Brain microvascular endothelial cell (primary cell): ENCODE data around the gene CHID1.

ENCODE experiments used
- DNase-seq: peaks from one replicate; pipeline ENCODE4 v3.0.0-alpha.2; 2020
- H3K27ac ChIP-seq: fragments of 250-450 bp; sonication (Bioruptor Pico); 2 replicates; pipeline ENCODE4 v1.5.1; 2020; ENCODE audit warnings: mild to moderate bottlenecking, moderate library complexity
- H3K27me3 ChIP-seq: fragments of 250-450 bp; sonication (Bioruptor Pico); replicated peaks from 2 replicates; pipeline ENCODE4 v1.5.1; 2020; ENCODE audit warnings: mild to moderate bottlenecking
- H3K36me3 ChIP-seq: fragments of 250-450 bp; sonication (Bioruptor Pico); replicated peaks from 2 replicates; pipeline ENCODE4 v1.5.1; 2020; ENCODE audit warnings: mild to moderate bottlenecking
- H3K4me3 ChIP-seq: 2 replicates; pipeline ENCODE4 v1.5.1; 2011; ENCODE audit warnings: low read depth, mild to moderate bottlenecking, control low read depth, low read length, moderate library complexity
- in situ Hi-C: cut with HindIII; loops from 2 replicates; pipeline ENCODE4 v1.10.0; 2017; ENCODE audit warnings: low sequenced_read_pairs, low pct_ligation_motif_present
- TF ChIP-seq, protein P1 (sequence below): IDR thresholded peaks from 2 replicates; pipeline ENCODE4 v1.5.1; 2011; ENCODE audit warnings: low read depth, mild to moderate bottlenecking, moderate library complexity, low read length, control low read depth, inconsistent platforms; ENCODE audit errors: missing control alignments

The CHID1 gene

DNA sequence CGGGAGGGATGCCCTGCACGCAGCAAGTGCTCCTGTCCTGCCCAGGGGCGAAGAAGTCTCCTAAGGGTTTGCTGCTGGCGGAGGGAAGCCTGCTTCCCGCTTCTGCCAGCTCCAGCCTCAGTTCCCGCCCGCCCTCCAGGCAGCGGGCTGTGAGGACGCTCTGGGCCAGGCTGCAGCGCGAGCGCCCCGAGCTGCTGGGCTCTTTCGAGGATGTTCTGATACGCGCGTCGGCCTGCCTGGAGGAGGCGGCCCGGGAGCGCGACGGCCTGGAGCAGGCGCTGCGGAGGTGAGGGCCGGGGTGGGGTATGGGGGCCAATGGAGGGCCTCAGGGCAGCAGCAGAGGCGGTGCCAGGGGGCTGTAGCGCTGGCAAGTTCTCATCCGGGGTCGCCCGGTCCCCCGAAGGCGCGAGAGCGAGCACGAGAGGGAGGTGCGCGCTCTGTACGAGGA is 80.7 kb downstream of the CHID1 start:
- Histone ChIP-seq H3K27ac (no peak overlapping the region), H3K36me3 (peaks cover 7% of the 10 kb centered on the region), H3K4me3 (peak overlapping the region; percentile 42), H3K27me3 (no peaks in the 10 kb centered on the region)
- DNase-seq, result no peak
- TF ChIP-seq, protein P1, sequence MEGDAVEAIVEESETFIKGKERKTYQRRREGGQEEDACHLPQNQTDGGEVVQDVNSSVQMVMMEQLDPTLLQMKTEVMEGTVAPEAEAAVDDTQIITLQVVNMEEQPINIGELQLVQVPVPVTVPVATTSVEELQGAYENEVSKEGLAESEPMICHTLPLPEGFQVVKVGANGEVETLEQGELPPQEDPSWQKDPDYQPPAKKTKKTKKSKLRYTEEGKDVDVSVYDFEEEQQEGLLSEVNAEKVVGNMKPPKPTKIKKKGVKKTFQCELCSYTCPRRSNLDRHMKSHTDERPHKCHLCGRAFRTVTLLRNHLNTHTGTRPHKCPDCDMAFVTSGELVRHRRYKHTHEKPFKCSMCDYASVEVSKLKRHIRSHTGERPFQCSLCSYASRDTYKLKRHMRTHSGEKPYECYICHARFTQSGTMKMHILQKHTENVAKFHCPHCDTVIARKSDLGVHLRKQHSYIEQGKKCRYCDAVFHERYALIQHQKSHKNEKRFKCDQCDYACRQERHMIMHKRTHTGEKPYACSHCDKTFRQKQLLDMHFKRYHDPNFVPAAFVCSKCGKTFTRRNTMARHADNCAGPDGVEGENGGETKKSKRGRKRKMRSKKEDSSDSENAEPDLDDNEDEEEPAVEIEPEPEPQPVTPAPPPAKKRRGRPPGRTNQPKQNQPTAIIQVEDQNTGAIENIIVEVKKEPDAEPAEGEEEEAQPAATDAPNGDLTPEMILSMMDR, result no peak
- in situ Hi-C loops, result no loop called here

DNA sequence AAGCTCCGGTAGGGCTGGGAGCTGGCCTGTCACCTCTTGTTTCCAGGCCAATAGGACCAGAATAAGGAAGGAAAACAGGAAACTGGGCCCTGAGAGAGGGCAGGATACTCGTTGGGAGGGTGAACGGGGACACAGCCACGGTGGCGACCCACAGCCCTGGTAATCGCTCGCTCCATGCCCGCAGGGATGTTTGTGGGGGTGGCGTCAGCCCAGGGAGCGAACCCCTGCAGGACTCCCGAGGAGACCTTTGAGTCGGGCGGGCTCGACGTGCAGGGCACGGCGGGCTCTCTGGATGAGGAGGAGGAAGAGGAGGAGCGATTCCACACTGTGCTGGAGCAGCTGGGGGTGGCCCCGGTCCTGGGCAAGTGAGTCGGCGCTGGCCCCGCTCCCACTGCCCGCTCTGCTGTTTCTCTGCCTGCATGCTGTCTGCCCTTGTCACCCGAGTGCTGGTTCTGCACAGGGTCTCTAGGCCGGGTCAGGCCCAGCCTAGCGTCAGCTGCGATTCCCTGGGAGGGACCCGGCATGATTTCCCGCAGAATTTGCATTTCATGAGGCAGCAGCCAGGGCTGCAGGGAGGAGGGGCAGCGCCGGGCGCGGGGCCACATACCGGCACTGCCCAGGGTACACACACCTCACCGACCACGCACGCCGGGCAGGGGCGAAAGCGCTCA is 81.3 kb downstream of the CHID1 start:
- H3K27me3 ChIP-seq, result no peaks in the 10 kb centered on the region
- H3K27ac ChIP-seq, result no peak overlapping the region
- TF ChIP-seq, protein P1, result no peak
- H3K4me3 ChIP-seq, result peak overlapping the region; percentile 42
- peaks cover 12% of the 10 kb centered on the region for H3K36me3 ChIP-seq
- DNase-seq, result no peak
- in situ Hi-C loops, result no loop called here

GRCh38 chr11:828506-829175 is 82.0 kb downstream of the CHID1 start:
- Histone ChIP-seq H3K4me3 (no peak overlapping the region), H3K36me3 (peaks cover 18% of the 10 kb centered on the region), H3K27ac (no peak overlapping the region), H3K27me3 (no peaks in the 10 kb centered on the region)
- no peak for DNase-seq
- TF ChIP-seq, protein P1, result no peak
- in situ Hi-C loops, result no loop called here

DNA sequence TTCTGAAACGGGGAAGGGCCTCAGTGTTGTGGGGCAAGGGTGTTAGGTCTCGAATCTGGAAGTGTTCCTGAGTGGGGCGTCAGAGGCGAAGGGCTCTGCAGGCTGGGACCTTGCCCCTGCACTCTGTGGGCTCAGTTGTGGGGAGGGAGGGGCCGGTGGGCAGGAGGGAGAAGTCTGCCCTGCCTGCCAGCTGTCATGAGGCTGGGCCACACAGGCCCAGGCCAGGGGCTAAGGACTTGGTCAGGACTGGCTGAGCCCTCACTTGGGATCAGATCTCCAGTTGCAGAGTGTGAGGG is 82.8 kb downstream of the CHID1 start, which contains the start of gene CRACR2B:
TSS of gene CRACR2B (plus strand) at position 23 of the 296 bp plus-strand sequence. CDS start 689 bp downstream, outside the sequence.
- in situ Hi-C loops, result no loop called here
- TF ChIP-seq, protein P1, result no peak
- Histone ChIP-seq H3K27me3 (no peaks in the 10 kb centered on the region), H3K4me3 (no peak within 1 kb of the TSS), H3K27ac (no peak within 1 kb of the TSS), H3K36me3 (peaks cover 18% of the 10 kb centered on the region)
- no peak for DNase-seq

DNA sequence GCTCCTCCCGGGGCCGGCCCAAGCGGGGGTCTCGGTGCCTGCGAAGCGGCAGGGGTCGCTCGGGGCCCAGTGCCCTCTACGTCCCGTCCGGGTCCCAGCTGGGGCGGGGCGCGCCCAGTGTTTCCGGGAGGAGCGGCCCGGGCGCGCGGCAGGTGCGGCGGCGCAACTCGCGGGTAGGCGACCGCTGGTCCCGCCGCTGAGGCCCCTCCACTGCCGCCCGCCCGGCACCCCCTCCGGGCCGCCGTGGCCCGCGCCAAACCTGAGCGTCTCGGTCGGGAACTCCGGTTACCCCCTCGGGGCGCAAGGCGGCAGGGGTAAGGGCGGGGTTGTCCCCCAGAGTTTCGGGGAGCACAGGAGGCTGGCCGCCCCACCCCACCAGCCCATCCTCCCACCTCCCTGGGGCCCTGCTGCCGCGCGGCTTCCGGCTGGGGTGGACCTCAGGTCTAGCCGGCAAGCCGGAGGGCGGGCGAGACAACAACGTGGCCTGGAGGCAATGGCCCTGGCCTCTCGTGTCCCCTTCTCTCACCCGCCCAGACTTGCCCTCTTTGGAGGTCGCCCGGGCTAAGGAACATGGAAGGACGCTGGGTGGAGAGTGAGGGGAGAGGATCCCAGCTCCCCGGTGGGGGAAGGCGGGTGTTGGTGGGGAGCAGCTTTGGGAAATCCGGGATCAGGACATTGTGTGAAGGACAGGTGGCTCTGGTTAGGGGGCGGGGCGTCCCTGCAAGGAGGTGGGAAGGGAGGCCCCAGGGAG is 83.3 kb downstream of the CHID1 start:
- Histone ChIP-seq H3K4me3 (no peak overlapping the region), H3K36me3 (peaks cover 18% of the 10 kb centered on the region), H3K27me3 (no peaks in the 10 kb centered on the region), H3K27ac (no peak overlapping the region)
- TF ChIP-seq, protein P1, result no peak
- in situ Hi-C loops, result no loop called here
- DNase-seq, result no peak
